Fibroblast of pulmonary artery (primary cell): Measurements from ENCODE around the gene CHD9.

Experiments
- DNase-seq: peaks from one replicate; pipeline ENCODE4 v3.0.0-alpha.2; 2010; ENCODE audit warnings: low read depth
- H3K4me3 ChIP-seq: replicated peaks from 2 replicates; pipeline ENCODE4 v1.5.1; 2011; ENCODE audit warnings: low read depth, mild to moderate bottlenecking, control low read depth, low read length, moderate library complexity
- TF ChIP-seq, protein P1 (sequence below): IDR thresholded peaks from 2 replicates; pipeline ENCODE4 v1.5.1; 2011; ENCODE audit warnings: mild to moderate bottlenecking, control low read depth, low read length, inconsistent platforms; ENCODE audit errors: missing control alignments

The CHD9 gene

DNA sequence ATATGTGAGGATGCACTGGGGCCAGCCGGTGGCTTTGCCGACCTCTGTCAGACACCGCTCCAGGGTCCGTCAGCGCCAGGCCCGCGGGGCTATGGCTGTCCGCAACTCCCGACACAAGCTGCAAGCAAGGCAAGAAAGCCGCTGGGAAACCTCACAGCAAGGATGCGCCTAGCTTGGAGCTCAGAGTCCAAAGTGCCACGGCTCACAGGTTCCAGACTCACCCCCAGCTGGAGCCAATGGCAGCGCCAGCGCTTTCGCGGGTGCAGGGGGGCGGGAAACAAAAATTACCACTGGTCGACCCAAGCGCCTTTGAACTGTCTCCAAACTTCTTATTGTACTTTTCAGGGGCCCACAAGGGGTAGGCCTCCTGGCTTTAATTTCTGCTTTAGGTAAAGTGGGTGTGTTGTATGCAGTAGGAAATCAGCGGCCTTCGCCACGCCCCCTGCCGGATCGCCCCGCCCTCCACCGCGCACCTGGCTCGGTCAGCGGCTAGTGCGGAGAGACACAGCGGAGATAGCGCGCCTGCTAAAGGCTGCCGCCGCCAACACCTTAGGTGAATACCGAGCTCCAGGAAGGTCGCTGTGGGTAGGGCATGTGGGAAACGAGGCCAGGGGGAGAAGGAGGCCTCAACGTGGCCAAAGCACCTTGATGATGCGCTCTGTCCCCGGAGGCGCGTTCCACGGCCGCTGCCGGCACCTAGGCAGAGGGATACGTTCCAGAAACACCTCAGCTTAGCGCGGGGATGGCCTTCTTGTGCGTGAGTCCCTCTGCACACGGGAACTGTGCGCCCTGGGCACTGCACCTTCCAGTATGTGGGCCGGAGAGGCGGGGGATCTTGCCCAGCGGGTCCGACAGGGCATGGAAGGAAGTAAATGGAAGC lies 318.4 kb downstream of the CHD9 start:
- H3K4me3 ChIP-seq = no peak overlapping the region
- DNase-seq = no peak
- TF ChIP-seq, protein P1, sequence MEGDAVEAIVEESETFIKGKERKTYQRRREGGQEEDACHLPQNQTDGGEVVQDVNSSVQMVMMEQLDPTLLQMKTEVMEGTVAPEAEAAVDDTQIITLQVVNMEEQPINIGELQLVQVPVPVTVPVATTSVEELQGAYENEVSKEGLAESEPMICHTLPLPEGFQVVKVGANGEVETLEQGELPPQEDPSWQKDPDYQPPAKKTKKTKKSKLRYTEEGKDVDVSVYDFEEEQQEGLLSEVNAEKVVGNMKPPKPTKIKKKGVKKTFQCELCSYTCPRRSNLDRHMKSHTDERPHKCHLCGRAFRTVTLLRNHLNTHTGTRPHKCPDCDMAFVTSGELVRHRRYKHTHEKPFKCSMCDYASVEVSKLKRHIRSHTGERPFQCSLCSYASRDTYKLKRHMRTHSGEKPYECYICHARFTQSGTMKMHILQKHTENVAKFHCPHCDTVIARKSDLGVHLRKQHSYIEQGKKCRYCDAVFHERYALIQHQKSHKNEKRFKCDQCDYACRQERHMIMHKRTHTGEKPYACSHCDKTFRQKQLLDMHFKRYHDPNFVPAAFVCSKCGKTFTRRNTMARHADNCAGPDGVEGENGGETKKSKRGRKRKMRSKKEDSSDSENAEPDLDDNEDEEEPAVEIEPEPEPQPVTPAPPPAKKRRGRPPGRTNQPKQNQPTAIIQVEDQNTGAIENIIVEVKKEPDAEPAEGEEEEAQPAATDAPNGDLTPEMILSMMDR = no peak

DNA sequence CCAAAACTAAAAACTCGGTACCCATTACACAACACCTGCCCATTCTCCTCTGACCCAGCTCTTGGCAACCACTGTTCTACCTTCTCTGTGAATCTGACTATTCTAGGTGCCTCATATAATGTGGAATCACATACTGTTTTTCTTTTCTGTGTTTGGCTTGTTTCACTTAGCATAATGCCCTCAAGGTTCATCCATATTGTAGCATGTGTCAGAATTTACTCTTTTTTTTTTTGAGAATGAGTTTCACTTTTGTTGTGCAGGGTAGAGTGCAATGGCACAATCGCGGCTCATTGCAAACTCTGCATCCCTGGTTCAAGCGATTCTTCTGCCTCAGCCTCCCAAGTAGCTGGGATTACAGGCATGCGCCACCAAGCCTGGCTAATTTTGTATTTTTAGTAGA lies 320.0 kb downstream of the CHD9 start:
- TF ChIP-seq, protein P1 = no peak
- DNase-seq = no peak
- H3K4me3 ChIP-seq = no peak overlapping the region

DNA sequence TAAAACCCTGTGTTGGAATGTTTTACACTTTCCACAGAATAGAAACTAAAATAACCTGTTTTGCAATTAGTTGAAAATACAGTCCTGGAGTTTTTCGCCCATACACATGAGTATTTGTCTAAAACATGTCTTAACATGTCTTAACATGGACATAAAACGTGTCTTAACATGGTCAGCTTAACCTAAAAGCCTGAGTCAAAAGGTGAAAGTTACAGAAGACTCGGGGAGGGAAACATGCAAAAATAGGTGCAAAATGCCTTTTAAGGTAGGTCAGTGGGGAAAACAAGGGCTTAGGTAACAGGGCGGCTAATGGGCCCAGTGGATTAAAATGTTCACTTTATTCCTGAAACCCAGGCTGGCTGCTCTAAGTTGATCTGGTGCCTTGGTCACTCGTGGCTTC lies 323.3 kb downstream of the CHD9 start:
- no peak overlapping the region for H3K4me3 ChIP-seq
- TF ChIP-seq, protein P1 = no peak
- DNase-seq = no peak
